Measurements from ENCODE around the gene AP5B1. TPM values are rescaled to one million over a fixed set of nuclear protein-coding genes. Genes with fewer than 3 reads are reported as not detected.

The AP5B1 gene
- total RNA-seq, 3 donors from 2014 or later (not counting 1 experiment from before 2014, with no cell fraction given), result 13.9 to 22.5 (median 21.3) TPM

- TF ChIP-seq CTCF (IDR thresholded peaks at IDR 0.05), result no peak
- Mint-ChIP-seq H3K9me3 (no peaks in the 10 kb centered on the region), H3K27ac (no peak overlapping the region), H3K4me1 (peaks cover 6 to 20% of the 10 kb centered on the region in 2 donors), H3K27me3 (ENCODE audit: low read depth in 2 of 2) (peaks cover 0 to 5% of the 10 kb centered on the region in 2 donors), H3K4me3 (peak overlapping the region; percentile 86), H3K36me3 (no peaks in the 10 kb centered on the region)
- intact Hi-C loops (cut with micrococcal nuclease), result no loop called here
- ATAC-seq (no peak), DNase-seq (no peak)
- WGBS (ENCODE audit: insufficient coverage), result 98% methylated on average over 25 of the region's 25 CpGs
- peaks cover 22% of the 10 kb centered on the region for H3K36me3 ChIP-seq (ENCODE audit: control insufficient read depth, insufficient read depth, low read length)
- no peak overlapping the region for H3K4me3 ChIP-seq (ENCODE audit: low read length)
- no peaks in the 10 kb centered on the region for H3K9me3 ChIP-seq (ENCODE audit: control insufficient read depth, insufficient read depth, low read length)
- peaks cover 27% of the 10 kb centered on the region for H3K4me1 ChIP-seq (ENCODE audit: control insufficient read depth, insufficient read depth, low read length)
- H3K27ac ChIP-seq (ENCODE audit: low read length), result no peak overlapping the region
- H3K27me3 ChIP-seq (ENCODE audit: control insufficient read depth, insufficient read depth, low read length), result no peaks in the 10 kb centered on the region
These were observed 1.7 kb downstream of the AP5B1 start for GRCh38 chr11:65778901-65779668.

GRCh38 chr11:65778431-65778900 lies 2.3 kb downstream of the AP5B1 start:
- H3K36me3 Mint-ChIP-seq, result no peaks in the 10 kb centered on the region
- H3K9me3 Mint-ChIP-seq, result no peaks in the 10 kb centered on the region
- intact Hi-C loops (cut with micrococcal nuclease), result no loop called here
- H3K27ac Mint-ChIP-seq, result no peak overlapping the region
- ATAC-seq, result no peak
- Histone ChIP-seq H3K27ac (ENCODE audit: low read length) (no peak overlapping the region), H3K4me3 (ENCODE audit: low read length) (no peak overlapping the region), H3K36me3 (ENCODE audit: control insufficient read depth, insufficient read depth, low read length) (peaks cover 22% of the 10 kb centered on the region), H3K27me3 (ENCODE audit: control insufficient read depth, insufficient read depth, low read length) (no peaks in the 10 kb centered on the region), H3K9me3 (ENCODE audit: control insufficient read depth, insufficient read depth, low read length) (no peaks in the 10 kb centered on the region), H3K4me1 (ENCODE audit: control insufficient read depth, insufficient read depth, low read length) (peaks cover 27% of the 10 kb centered on the region)
- 96% methylated on average over 20 of the region's 20 CpGs for WGBS (ENCODE audit: insufficient coverage)
- no peaks in the 10 kb centered on the region for H3K27me3 Mint-ChIP-seq (ENCODE audit: low read depth in 2 of 2)
- H3K4me1 Mint-ChIP-seq, result peaks cover 6 to 20% of the 10 kb centered on the region in 2 donors
- H3K4me3 Mint-ChIP-seq, result no peak overlapping the region
- TF ChIP-seq CTCF (IDR thresholded peaks at IDR 0.05), result no peak
- DNase-seq, result no peak

GRCh38 chr11:65777821-65778361 lies 2.9 kb downstream of the AP5B1 start:
- DNase-seq (no peak), ATAC-seq (no peak)
- no peak overlapping the region for H3K27ac Mint-ChIP-seq
- H3K4me1 Mint-ChIP-seq, result peaks cover 6 to 20% of the 10 kb centered on the region in 2 donors
- intact Hi-C loops (cut with micrococcal nuclease), result no loop called here
- no peaks in the 10 kb centered on the region for H3K27me3 Mint-ChIP-seq (ENCODE audit: low read depth in 2 of 2)
- WGBS (ENCODE audit: insufficient coverage), result 95% methylated on average over 23 of the region's 23 CpGs
- Histone ChIP-seq H3K27ac (ENCODE audit: low read length) (no peak overlapping the region), H3K4me1 (ENCODE audit: control insufficient read depth, insufficient read depth, low read length) (peaks cover 27% of the 10 kb centered on the region), H3K36me3 (ENCODE audit: control insufficient read depth, insufficient read depth, low read length) (peaks cover 22% of the 10 kb centered on the region), H3K27me3 (ENCODE audit: control insufficient read depth, insufficient read depth, low read length) (no peaks in the 10 kb centered on the region), H3K4me3 (ENCODE audit: low read length) (no peak overlapping the region), H3K9me3 (ENCODE audit: control insufficient read depth, insufficient read depth, low read length) (no peaks in the 10 kb centered on the region)
- H3K36me3 Mint-ChIP-seq, result no peaks in the 10 kb centered on the region
- peak overlapping the region; percentile 13 for H3K4me3 Mint-ChIP-seq
- H3K9me3 Mint-ChIP-seq, result no peaks in the 10 kb centered on the region
- TF ChIP-seq CTCF (IDR thresholded peaks at IDR 0.05), result no peak

All from natural killer cell (primary cell).